Neutrophil (primary cell): ENCODE data around the gene SPECC1L.
A peak's percentile ranks its signal among the peaks of the same experiment; 100 is the strongest.
"Not testable (repeated sequence)": the region's sequence is repeated elsewhere in the genome, so short reads cannot be mapped to it uniquely, and the experiment has no call there.

Experiments
- H3K27ac ChIP-seq: fragments of 200-600 bp; sonication (generic); 2 replicates; pipeline ENCODE4 v1.5.1; 2016; ENCODE audit warnings: mild to moderate bottlenecking, moderate library complexity
- H3K27me3 ChIP-seq: fragments of 200-600 bp; sonication (generic); 2 replicates; pipeline ENCODE4 v1.6.0; 2016; ENCODE audit warnings: mild to moderate bottlenecking
- H3K36me3 ChIP-seq: fragments of 200-600 bp; sonication (generic); 2 replicates; pipeline ENCODE4 v1.5.1; 2017
- H3K4me1 ChIP-seq, 2 experiments: fragments of 200-600 bp in 1 of 2; sonication (generic) in 1 of 2; 1 replicate in 1 of 2; 2 replicates in 1 of 2; pipeline versions ENCODE4 v1.5.1 to v1.6.1; 2013 to 2016; ENCODE audit warnings: low read depth in 1 of 2, low read length in 1 of 2, mild to moderate bottlenecking in 1 of 2, moderate library complexity in 1 of 2; ENCODE audit not compliant: control insufficient read depth in 1 of 2, insufficient read depth in 1 of 2
- H3K4me3 ChIP-seq, 2 experiments: fragments of 200-600 bp in 1 of 2; sonication (generic) in 1 of 2; 1 replicate in 1 of 2; 2 replicates in 1 of 2; pipeline ENCODE4 v1.5.1; 2013 to 2016; ENCODE audit warnings: low read depth in 1 of 2, low read length in 1 of 2, mild to moderate bottlenecking in 1 of 2, moderate library complexity in 1 of 2
- H3K9me3 ChIP-seq: fragments of 200-600 bp; sonication (generic); 2 replicates; pipeline ENCODE4 v1.5.1; 2016
- CTCF ChIP-seq: fragments of 200-600 bp; sonication (generic); IDR thresholded peaks from 2 replicates; pipeline ENCODE4 v1.5.1; 2016; ENCODE audit warnings: antibody characterized with exemption

SPECC1L gene

GRCh38 chr22:24244144-24244787 lies 26.4 kb upstream of the SPECC1L start:
- no peaks in the 10 kb centered on the region for H3K9me3 ChIP-seq
- no peak overlapping the region for H3K27ac ChIP-seq
- peaks cover 18 to 23% of the 10 kb centered on the region in 2 experiments for H3K4me1 ChIP-seq
- no peaks in the 10 kb centered on the region for H3K27me3 ChIP-seq
- H3K36me3 ChIP-seq: no peaks in the 10 kb centered on the region
- H3K4me3 ChIP-seq: no peak overlapping the region
- TF ChIP-seq CTCF: no peak

- H3K27me3 ChIP-seq, H3K4me3 ChIP-seq, H3K27ac ChIP-seq, H3K9me3 ChIP-seq, H3K36me3 ChIP-seq: not testable (repeated sequence)
- peaks cover 18 to 23% of the 10 kb centered on the region in 2 experiments for H3K4me1 ChIP-seq
These were observed 25.6 kb upstream of the SPECC1L start, which contains the start of gene GGT5 for GRCh38 chr22:24245030-24245431. GGT5 (minus strand) TSS chr22:24245082; CDS start chr22:24244725, 357 bp downstream.

DNA sequence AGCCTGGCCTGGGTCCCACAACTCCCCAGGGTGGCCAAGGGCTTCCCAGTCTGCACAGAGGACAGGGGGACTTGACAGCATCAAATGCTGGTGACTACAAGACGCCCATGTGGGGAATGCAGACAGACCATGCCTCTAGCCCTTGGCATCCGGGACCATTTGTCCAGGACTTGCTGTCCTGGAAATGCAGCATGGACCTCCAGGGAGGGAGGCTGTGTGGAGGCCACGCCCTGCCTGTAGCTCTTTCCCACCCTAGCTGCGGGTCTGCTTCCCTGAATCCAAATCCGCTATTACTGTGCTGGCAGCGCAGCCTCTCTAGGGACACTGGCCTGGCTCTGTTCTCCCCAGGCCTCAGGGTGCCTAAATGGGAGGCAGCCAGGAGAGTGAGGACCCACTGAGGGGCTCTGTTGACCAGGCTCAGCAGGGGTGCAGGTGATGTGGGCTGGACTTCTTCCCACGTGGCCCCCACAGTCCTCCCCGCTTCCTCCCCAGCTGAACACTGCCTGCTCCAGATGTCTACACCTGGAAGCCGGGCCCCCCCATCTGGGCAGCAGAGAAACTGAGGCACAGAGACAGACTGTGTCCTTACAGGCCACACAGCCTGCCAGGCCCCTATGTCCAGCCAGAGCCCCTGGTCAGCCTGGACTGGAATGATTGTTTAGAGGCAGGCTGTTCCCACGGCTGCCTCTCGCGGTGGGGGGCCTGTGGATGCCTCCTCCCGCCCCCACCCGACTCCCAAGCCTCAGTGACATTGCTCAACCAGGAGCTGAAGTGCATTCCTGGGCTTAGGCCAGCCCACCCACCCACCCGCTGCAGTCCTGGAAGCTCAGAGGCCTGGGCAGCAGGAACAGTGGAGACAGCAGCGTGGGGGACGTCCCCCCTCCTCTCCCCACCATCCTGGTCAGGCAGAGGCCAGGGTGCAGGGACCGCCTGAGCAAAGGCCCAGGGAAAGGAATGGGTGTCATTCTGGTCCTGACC lies 24.8 kb upstream of the SPECC1L start:
- H3K27me3 ChIP-seq, H3K36me3 ChIP-seq, H3K27ac ChIP-seq, H3K9me3 ChIP-seq, H3K4me3 ChIP-seq: not testable (repeated sequence)
- H3K4me1 ChIP-seq: peaks cover 18 to 23% of the 10 kb centered on the region in 2 experiments

DNA sequence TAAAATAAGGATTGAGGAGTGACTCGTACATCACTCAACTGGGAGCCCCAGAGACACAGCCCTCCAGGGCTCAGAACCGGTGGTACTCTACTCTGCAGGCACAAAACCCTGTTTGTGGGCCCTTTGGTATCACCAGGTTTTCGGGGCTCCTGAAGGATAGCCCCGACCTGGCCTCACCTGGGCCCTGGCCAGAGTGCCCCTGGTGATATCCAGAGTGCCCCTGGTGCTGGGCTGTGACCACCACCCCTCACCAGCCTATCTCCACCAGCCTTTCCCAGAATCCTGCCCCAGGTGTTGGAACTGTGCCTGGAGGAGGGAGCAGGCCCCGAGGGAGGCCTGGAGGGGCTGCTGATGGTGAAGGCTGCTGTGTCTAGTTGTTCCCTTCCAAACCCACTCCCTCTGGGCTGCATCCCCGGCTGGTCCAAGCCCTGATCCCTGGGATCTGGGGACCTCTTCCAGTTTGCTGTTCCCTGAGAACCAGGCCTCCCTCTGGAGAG lies 23.6 kb upstream of the SPECC1L start:
- no peak for TF ChIP-seq CTCF
- Histone ChIP-seq H3K4me3 (no peak overlapping the region), H3K9me3 (no peaks in the 10 kb centered on the region), H3K36me3 (no peaks in the 10 kb centered on the region), H3K4me1 (peaks cover 17 to 21% of the 10 kb centered on the region in 2 experiments), H3K27me3 (no peaks in the 10 kb centered on the region), H3K27ac (no peak overlapping the region)

GRCh38 chr22:24247564-24248344 lies 22.9 kb upstream of the SPECC1L start:
- Histone ChIP-seq H3K9me3 (no peaks in the 10 kb centered on the region), H3K4me3 (no peak overlapping the region), H3K36me3 (no peaks in the 10 kb centered on the region), H3K27ac (no peak overlapping the region), H3K4me1 (peaks cover 10 to 14% of the 10 kb centered on the region in 2 experiments), H3K27me3 (no peaks in the 10 kb centered on the region)
- TF ChIP-seq CTCF: peak; percentile 61

DNA sequence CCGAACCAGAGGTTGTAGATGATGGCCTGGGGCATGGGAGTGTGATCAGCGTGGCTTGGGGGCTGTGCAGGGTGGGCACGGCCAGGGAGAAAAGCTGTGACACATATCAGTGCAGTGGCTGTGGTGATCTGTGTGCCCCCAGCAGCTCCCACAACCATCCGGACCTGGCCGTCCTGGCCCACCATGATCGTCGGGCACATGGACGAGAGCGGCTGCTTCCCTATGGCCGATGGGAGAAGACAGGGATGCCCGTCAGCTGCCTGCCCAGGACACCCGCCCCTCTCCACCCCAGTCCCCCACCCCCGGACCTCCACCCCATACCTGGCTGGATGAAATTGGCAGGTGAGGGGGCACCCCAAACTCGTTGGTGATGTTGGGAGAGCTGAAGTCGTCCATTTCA lies 22.0 kb upstream of the SPECC1L start:
- H3K27ac ChIP-seq, H3K4me3 ChIP-seq, H3K4me1 ChIP-seq, H3K9me3 ChIP-seq, H3K36me3 ChIP-seq, H3K27me3 ChIP-seq: not testable (repeated sequence)

DNA sequence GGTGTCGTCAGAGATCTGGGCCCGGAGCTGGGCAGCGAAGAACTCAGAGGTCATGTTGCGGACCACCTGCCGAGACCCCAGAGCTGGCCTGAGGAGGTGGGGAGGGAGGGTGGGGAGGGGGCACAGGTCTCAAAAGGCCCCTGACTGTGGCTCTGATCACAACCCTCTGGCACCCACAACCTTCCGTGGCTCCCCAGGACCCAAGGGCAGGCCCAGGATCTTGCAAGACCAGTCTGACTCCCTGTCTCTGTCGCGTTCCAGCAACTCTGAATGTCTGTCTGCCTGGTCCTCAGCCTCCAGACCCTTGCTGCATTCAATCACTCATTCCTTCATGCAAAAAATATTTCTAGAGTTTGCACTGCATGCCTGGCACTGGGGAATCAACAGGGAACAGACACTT lies 21.2 kb upstream of the SPECC1L start:
- not testable (repeated sequence) for H3K9me3 ChIP-seq, H3K27me3 ChIP-seq, H3K27ac ChIP-seq, H3K4me1 ChIP-seq, H3K4me3 ChIP-seq, H3K36me3 ChIP-seq

DNA sequence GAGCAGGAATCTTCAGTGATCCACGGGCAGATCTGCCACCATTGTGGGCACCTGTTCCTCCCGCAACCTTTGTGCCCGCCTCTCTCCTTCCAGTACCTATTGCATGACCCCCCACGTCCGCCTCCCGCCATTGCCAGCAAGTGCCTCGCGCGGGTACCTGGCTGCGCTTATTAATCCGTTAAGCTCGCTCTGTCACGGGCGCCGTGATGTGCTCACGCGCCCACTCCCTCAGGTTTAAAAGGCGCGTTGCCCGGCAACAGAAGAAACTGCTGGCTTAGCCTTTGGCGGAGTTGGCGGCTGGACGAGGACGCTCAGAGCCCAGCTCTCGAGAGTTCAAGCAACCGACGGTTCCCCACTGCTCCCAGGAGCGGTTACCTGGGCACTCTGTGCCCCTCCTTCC lies 19.3 kb upstream of the SPECC1L start:
- H3K27me3 ChIP-seq, H3K9me3 ChIP-seq, H3K4me3 ChIP-seq, H3K4me1 ChIP-seq, H3K36me3 ChIP-seq, H3K27ac ChIP-seq: not testable (repeated sequence)

DNA sequence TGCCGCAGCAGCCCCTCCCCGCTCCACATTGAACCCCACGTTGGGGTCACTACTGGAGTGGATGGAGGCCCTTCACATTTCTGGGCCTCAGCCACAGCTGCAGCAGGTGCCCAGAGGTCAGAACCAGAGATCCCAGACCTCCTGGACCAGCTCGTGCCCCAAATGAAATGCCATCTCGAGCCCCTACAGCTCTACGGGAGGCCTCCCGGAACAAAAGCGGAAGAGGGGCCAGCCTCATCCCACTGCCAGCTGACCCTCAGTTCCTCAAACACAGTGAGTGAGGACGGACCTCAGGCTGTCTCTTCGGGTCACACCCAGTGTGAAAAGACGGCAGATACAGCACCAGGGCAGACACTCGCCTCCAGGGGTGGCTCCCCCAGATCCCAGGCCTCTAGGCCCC lies 17.5 kb upstream of the SPECC1L start:
- not testable (repeated sequence) for H3K27me3 ChIP-seq, H3K36me3 ChIP-seq, H3K4me3 ChIP-seq, H3K4me1 ChIP-seq, H3K27ac ChIP-seq, H3K9me3 ChIP-seq

DNA sequence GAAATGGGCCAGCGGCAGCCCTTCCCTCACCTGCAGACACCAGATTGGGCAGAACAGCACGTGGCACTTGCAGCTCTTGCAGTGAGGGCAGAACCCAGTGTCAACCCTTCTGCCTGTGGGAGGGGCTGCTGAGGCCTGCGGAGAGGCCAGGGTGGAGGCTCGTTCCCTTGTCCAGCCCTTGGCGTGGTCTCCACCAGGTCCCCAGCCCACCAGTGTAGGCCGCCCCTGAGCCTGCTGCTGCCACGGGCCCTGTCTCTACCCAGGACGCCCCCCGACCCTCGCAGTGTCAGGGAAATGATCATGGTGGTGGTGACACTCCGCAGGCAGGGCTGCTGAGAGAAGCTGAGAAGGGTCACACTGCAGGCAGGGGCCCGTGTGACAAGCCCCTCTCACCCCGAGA lies 14.5 kb upstream of the SPECC1L start:
- not testable (repeated sequence) for H3K27me3 ChIP-seq, H3K4me1 ChIP-seq, H3K36me3 ChIP-seq, H3K4me3 ChIP-seq, H3K9me3 ChIP-seq, H3K27ac ChIP-seq
